Peyer's patch (tissue), 4 donors: ENCODE measurements around the gene FAM200C.

Experiments
- POLR2A ChIP-seq, 2 donors: fragments of 450-650 bp; IDR thresholded peaks; one replicate each; pipeline ENCODE4 v1.5.1; 2017; ENCODE audit warnings: antibody characterized with exemption in 2 of 2, mild to moderate bottlenecking in 2 of 2, moderate library complexity in 2 of 2
- TF ChIP-seq, protein P1 (sequence below), 6 experiments: fragments of 450-650 bp in 4 of 6; fragments of 200-600 bp in 2 of 6; sonication (generic) in 1 of 6; IDR thresholded peaks; one replicate each; pipeline ENCODE4 v1.5.1; 2017 to 2019; ENCODE audit warnings: antibody characterized with exemption in 6 of 6, mild to moderate bottlenecking in 3 of 6, moderate library complexity in 1 of 6

DNA sequence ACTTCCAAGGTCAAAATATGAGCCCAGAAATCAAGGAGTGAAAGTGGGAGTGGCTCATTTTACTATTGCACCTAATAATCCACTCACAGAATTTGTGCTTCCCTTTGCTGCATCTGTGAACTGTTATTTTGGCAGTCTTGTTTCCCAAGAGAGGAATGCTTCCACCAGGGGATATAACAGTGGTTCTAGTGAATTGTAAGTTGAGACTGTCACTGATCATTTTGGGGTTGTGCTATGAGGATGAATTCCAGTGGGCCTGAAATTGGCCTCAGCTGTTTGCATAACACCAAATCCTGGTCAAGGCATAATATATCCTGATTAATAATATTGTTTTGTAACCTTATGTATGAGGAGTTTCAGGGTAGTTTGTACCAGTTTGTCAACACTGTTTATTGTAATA lies 14.4 kb downstream of the FAM200C start:
- TF ChIP-seq, protein P1, sequence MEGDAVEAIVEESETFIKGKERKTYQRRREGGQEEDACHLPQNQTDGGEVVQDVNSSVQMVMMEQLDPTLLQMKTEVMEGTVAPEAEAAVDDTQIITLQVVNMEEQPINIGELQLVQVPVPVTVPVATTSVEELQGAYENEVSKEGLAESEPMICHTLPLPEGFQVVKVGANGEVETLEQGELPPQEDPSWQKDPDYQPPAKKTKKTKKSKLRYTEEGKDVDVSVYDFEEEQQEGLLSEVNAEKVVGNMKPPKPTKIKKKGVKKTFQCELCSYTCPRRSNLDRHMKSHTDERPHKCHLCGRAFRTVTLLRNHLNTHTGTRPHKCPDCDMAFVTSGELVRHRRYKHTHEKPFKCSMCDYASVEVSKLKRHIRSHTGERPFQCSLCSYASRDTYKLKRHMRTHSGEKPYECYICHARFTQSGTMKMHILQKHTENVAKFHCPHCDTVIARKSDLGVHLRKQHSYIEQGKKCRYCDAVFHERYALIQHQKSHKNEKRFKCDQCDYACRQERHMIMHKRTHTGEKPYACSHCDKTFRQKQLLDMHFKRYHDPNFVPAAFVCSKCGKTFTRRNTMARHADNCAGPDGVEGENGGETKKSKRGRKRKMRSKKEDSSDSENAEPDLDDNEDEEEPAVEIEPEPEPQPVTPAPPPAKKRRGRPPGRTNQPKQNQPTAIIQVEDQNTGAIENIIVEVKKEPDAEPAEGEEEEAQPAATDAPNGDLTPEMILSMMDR (IDR thresholded peaks at IDR 0.05): no peak
- no peak for TF ChIP-seq POLR2A (IDR thresholded peaks at IDR 0.05)
